H9 (cell line): ENCODE results near the gene TMBIM1. TPM values are rescaled to one million over a fixed set of nuclear protein-coding genes. Genes with fewer than 3 reads are reported as not detected.

Experiments used
- DNase-seq: peaks from one replicate; pipeline ENCODE4 v3.0.0-alpha.2; 2017
- H2AFZ ChIP-seq: one replicate; pipeline ENCODE4 v1.6.1; 2013; ENCODE audit warnings: mild to moderate bottlenecking, low read length, control low read depth, moderate library complexity
- H2AK5ac ChIP-seq: 2 replicates; pipeline ENCODE4 v1.6.1; 2013; ENCODE audit warnings: low read length, control low read depth, mixed read lengths; ENCODE audit not compliant: insufficient read length
- H2BK120ac ChIP-seq: one replicate; pipeline ENCODE4 v1.6.1; 2013; ENCODE audit warnings: low read depth, mild to moderate bottlenecking, low read length, control low read depth, inconsistent platforms; ENCODE audit not compliant: poor library complexity, severe bottlenecking
- H2BK12ac ChIP-seq: 2 replicates; pipeline ENCODE4 v1.6.1; 2013; ENCODE audit warnings: low read length, control low read depth, mixed read lengths, low read depth; ENCODE audit not compliant: insufficient read length
- H2BK15ac ChIP-seq: 2 replicates; pipeline ENCODE4 v1.6.1; 2013; ENCODE audit warnings: low read depth, low read length, control low read depth
- H2BK20ac ChIP-seq: one replicate; pipeline ENCODE4 v1.6.1; 2013; ENCODE audit warnings: low read depth, mild to moderate bottlenecking, low read length, control low read depth, inconsistent platforms; ENCODE audit not compliant: poor library complexity, severe bottlenecking
- H2BK5ac ChIP-seq: 2 replicates; pipeline ENCODE4 v1.6.1; 2013; ENCODE audit warnings: low read length, control low read depth, mixed read lengths; ENCODE audit not compliant: insufficient read length
- H3K14ac ChIP-seq: 2 replicates; pipeline ENCODE4 v1.6.1; 2013; ENCODE audit warnings: low read length, control low read depth; ENCODE audit not compliant: insufficient read depth
- H3K18ac ChIP-seq: 2 replicates; pipeline ENCODE4 v1.6.1; 2013; ENCODE audit warnings: low read depth, mild to moderate bottlenecking, mixed read lengths, low read length, control low read depth; ENCODE audit not compliant: insufficient read length
- H3K23ac ChIP-seq: 2 replicates; pipeline ENCODE4 v1.6.1; 2013; ENCODE audit warnings: low read length, control low read depth, mixed read lengths, low read depth; ENCODE audit not compliant: insufficient read length
- H3K23me2 ChIP-seq: 2 replicates; pipeline ENCODE4 v1.6.1; 2013; ENCODE audit warnings: low read depth, mild to moderate bottlenecking, mixed read lengths, low read length, control low read depth; ENCODE audit not compliant: insufficient read length, poor library complexity, severe bottlenecking
- H3K27ac ChIP-seq: 2 replicates; pipeline ENCODE4 v1.5.1; 2013; ENCODE audit warnings: low read length, control low read depth, mixed read lengths, low read depth; ENCODE audit not compliant: insufficient read length
- H3K27me3 ChIP-seq: 2 replicates; pipeline ENCODE4 v1.6.1; 2013; ENCODE audit warnings: low read length, control low read depth, inconsistent platforms; ENCODE audit not compliant: insufficient read depth
- H3K4ac ChIP-seq: 2 replicates; pipeline ENCODE4 v1.6.1; 2013; ENCODE audit warnings: low read depth, mild to moderate bottlenecking, control low read depth, inconsistent platforms, low read length, moderate library complexity
- H3K4me1 ChIP-seq: 2 replicates; pipeline ENCODE4 v1.6.1; 2013; ENCODE audit warnings: low read length, control low read depth, inconsistent platforms; ENCODE audit not compliant: insufficient read depth
- H3K4me2 ChIP-seq: 2 replicates; pipeline ENCODE4 v1.6.1; 2013; ENCODE audit warnings: low read length, control low read depth, mixed read lengths; ENCODE audit not compliant: insufficient read length, insufficient read depth
- H3K56ac ChIP-seq: 2 replicates; pipeline ENCODE4 v1.6.1; 2013; ENCODE audit warnings: low read depth, mild to moderate bottlenecking, mixed read lengths, low read length, control low read depth; ENCODE audit not compliant: insufficient read length
- H3K79me1 ChIP-seq: 2 replicates; pipeline ENCODE4 v1.6.1; 2013; ENCODE audit warnings: low read depth, mild to moderate bottlenecking, moderate library complexity, low read length, control low read depth, inconsistent platforms; ENCODE audit not compliant: insufficient read depth, poor library complexity, severe bottlenecking
- H3K79me2 ChIP-seq: 2 replicates; pipeline ENCODE4 v1.6.1; 2013; ENCODE audit warnings: low read length, control low read depth, inconsistent platforms; ENCODE audit not compliant: insufficient read depth
- H3K9ac ChIP-seq: 2 replicates; pipeline ENCODE4 v1.6.1; 2013; ENCODE audit warnings: low read length, control low read depth, mixed read lengths; ENCODE audit not compliant: insufficient read length; ENCODE audit errors: extremely low read depth
- H3K9me3 ChIP-seq: one replicate; pipeline ENCODE4 v1.6.1; 2013; ENCODE audit warnings: low read depth, low read length, inconsistent platforms; ENCODE audit not compliant: control insufficient read depth
- H3T11ph ChIP-seq: one replicate; pipeline ENCODE4 v1.6.1; 2013; ENCODE audit warnings: mild to moderate bottlenecking, low read length, control low read depth, inconsistent platforms
- H4K20me1 ChIP-seq: one replicate; pipeline ENCODE4 v1.6.1; 2013; ENCODE audit not compliant: control insufficient read depth, insufficient read length, insufficient read depth
- H4K5ac ChIP-seq: 2 replicates; pipeline ENCODE4 v1.6.1; 2013; ENCODE audit warnings: low read depth, mild to moderate bottlenecking, mixed read lengths, low read length, control low read depth; ENCODE audit not compliant: insufficient read length
- H4K8ac ChIP-seq: replicated peaks from 2 replicates; pipeline ENCODE4 v1.6.1; 2013; ENCODE audit warnings: low read length, control low read depth, mixed read lengths, low read depth; ENCODE audit not compliant: insufficient read length
- H4K91ac ChIP-seq: 2 replicates; pipeline ENCODE4 v1.6.1; 2013; ENCODE audit warnings: low read depth, mild to moderate bottlenecking, moderate library complexity, mixed read lengths, low read length, control low read depth; ENCODE audit not compliant: insufficient read length
- H3K27ac Mint-ChIP-seq, 3 experiments: 2 replicates in 2 of 3; 3 replicates in 1 of 3; pipeline ENCODE4 v1.8.0; 2020 to 2021; ENCODE audit warnings: mixed read lengths in 3 of 3, mild to moderate bottlenecking in 1 of 3, moderate library complexity in 1 of 3
- H3K27me3 Mint-ChIP-seq: 2 replicates; pipeline ENCODE4 v1.8.0; 2021; ENCODE audit warnings: low read depth, mild to moderate bottlenecking, moderate library complexity, mixed read lengths
- H3K36me3 Mint-ChIP-seq, 3 experiments: 2 replicates in 2 of 3; 3 replicates in 1 of 3; pipeline ENCODE4 v1.8.0; 2020 to 2021; ENCODE audit warnings: low read depth in 3 of 3, mixed read lengths in 3 of 3; ENCODE audit not compliant: insufficient read depth in 1 of 3
- H3K4me1 Mint-ChIP-seq, 2 experiments: 2 replicates each; pipeline ENCODE4 v1.8.0; 2020; ENCODE audit warnings: mixed read lengths in 2 of 2
- H3K4me3 Mint-ChIP-seq, 2 experiments: 2 replicates in 1 of 2; 3 replicates in 1 of 2; pipeline ENCODE4 v1.8.0; 2020 to 2021; ENCODE audit warnings: mild to moderate bottlenecking in 2 of 2, mixed read lengths in 2 of 2, moderate library complexity in 1 of 2
- H3K9me3 Mint-ChIP-seq, 2 experiments: 2 replicates in 1 of 2; 3 replicates in 1 of 2; pipeline ENCODE4 v1.8.0; 2020; ENCODE audit warnings: mild to moderate bottlenecking in 2 of 2, mixed read lengths in 2 of 2, moderate library complexity in 1 of 2
- CTCF ChIP-seq: fragments of 200-600 bp; sonication (generic); conservative IDR thresholded peaks from 3 replicates; pipeline ENCODE4 v1.8.0; 2021; ENCODE audit warnings: antibody characterized with exemption, mild to moderate bottlenecking
- WGBS: extraction: QIAGEN DNeasy Blood & Tissue Kit; methylation state at CpG from one replicate; pipeline ENCODE4 v1.1.7; 2013; ENCODE audit warnings: missing lambda C conversion rate, low lambda C conversion rate, mixed read lengths; ENCODE audit not compliant: insufficient read length; ENCODE audit errors: extremely low coverage; 5-methylcytosine and 5-hydroxymethylcytosine counted together
- total RNA-seq: library from RNA; stranded (reverse); gene quantifications from 2 replicates; pipeline ENCODE4 v1.2.1, GENCODE V29; 2021

Gene TMBIM1
- total RNA-seq, 1 experiment from 2014 or later: 17.4 TPM

- Histone ChIP-seq H2BK20ac (no peak overlapping the region), H3T11ph (no peak overlapping the region), H3K27me3 (no peaks in the 10 kb centered on the region), H3K4ac (no peak overlapping the region), H3K79me1 (no peaks in the 10 kb centered on the region), H2BK15ac (no peak overlapping the region), H2BK5ac (no peak overlapping the region), H3K23ac (no peak overlapping the region), H2AK5ac (no peak overlapping the region), H3K9ac (no peak overlapping the region), H3K23me2 (no peaks in the 10 kb centered on the region), H3K4me2 (no peak overlapping the region), H3K4me1 (no peaks in the 10 kb centered on the region), H3K56ac (no peak overlapping the region), H2BK120ac (no peak overlapping the region), H4K91ac (no peak overlapping the region), H3K14ac (no peak overlapping the region), H2BK12ac (no peak overlapping the region), H3K79me2 (no peaks in the 10 kb centered on the region), H4K5ac (no peak overlapping the region), H3K9me3 (no peaks in the 10 kb centered on the region), H4K8ac (no peak overlapping the region), H2AFZ (no peak overlapping the region), H4K20me1 (no peaks in the 10 kb centered on the region), H3K27ac (no peak overlapping the region), H3K18ac (no peak overlapping the region)
- no peak for TF ChIP-seq CTCF
- peaks cover 58 to 100% (median 92%) of the 10 kb centered on the region in 3 experiments; a peak in 6 of 7 replicates for H3K36me3 Mint-ChIP-seq
- H3K27ac Mint-ChIP-seq: no peak overlapping the region
- no peaks in the 10 kb centered on the region for H3K4me1 Mint-ChIP-seq
- H3K27me3 Mint-ChIP-seq: no peaks in the 10 kb centered on the region
- no peak overlapping the region; a peak in 1 of 5 replicates for H3K4me3 Mint-ChIP-seq
- H3K9me3 Mint-ChIP-seq: no peaks in the 10 kb centered on the region
- WGBS: no CpG with 5 or more reads among the region's 13 CpGs
- DNase-seq: no peak
Observed at GRCh38 chr2:218249691-218250090, 42.6 kb downstream of the TMBIM1 start.
